Mucosa of descending colon (tissue), 3 donors: ENCODE measurements around the gene SF3A2. TPM values are rescaled to one million over a fixed set of nuclear protein-coding genes. Genes with fewer than 3 reads are reported as not detected.

Source experiments
- ATAC-seq: fragments of 200-7000 bp; cut with Tn5 transposase; one replicate; pipeline ENCODE4 v1.9.1; 2020; ENCODE audit warnings: mild to moderate bottlenecking, moderate library complexity
- DNase-seq, 3 donors: peaks; one replicate each; pipeline ENCODE4 v3.0.0-alpha.2; 2020
- H3K36me3 ChIP-seq: fragments of 200-600 bp; one replicate; pipeline ENCODE4 v1.8.0; 2021; ENCODE audit warnings: low read depth, mild to moderate bottlenecking
- H3K4me1 ChIP-seq: fragments of 200-600 bp; one replicate; pipeline ENCODE4 v1.8.0; 2021; ENCODE audit warnings: low read depth, mild to moderate bottlenecking
- H3K4me3 ChIP-seq: fragments of 200-600 bp; one replicate; pipeline ENCODE4 v1.8.0; 2021; ENCODE audit warnings: mild to moderate bottlenecking
- H3K9me3 ChIP-seq: fragments of 200-600 bp; one replicate; pipeline ENCODE4 v1.8.0; 2021; ENCODE audit warnings: mild to moderate bottlenecking
- CTCF ChIP-seq: fragments of 200-600 bp; IDR thresholded peaks from one replicate; pipeline ENCODE4 v1.8.0; 2022; ENCODE audit warnings: antibody characterized with exemption, mild to moderate bottlenecking
- intact Hi-C, 2 donors: fragments of 100-400 bp; cut with DNase I in 1 of 2; cut with micrococcal nuclease in 1 of 2; formaldehyde crosslinking; loops; one replicate each; pipeline versions ENCODE4 v1.11.0 to v1.11.1; 2022; cut with DNase I, micrococcal nuclease
- total RNA-seq, 3 donors: library from RNA; stranded (reverse); fragmentation: NEBNext Ultra II Directional in 2 of 3; extraction: Animal tissue kit (Norgen Biotek cat#: 25700) in 2 of 3; gene quantifications; one replicate each; pipeline versions ENCODE4 v1.2.1 to v1.2.4, GENCODE V29; 2021 to 2023
- donor health status: DM: no; HTN: no; CAD: no; lungs with moderate emphysema.
- donor health status: DM: no; HTN: no; CAD: no.
- donor health status: DM: no; HTN: yes; CAD: no.

Gene SF3A2
- total RNA-seq, 3 donors from 2014 or later = 60.6 to 81.2 (median 68.2) TPM

DNA sequence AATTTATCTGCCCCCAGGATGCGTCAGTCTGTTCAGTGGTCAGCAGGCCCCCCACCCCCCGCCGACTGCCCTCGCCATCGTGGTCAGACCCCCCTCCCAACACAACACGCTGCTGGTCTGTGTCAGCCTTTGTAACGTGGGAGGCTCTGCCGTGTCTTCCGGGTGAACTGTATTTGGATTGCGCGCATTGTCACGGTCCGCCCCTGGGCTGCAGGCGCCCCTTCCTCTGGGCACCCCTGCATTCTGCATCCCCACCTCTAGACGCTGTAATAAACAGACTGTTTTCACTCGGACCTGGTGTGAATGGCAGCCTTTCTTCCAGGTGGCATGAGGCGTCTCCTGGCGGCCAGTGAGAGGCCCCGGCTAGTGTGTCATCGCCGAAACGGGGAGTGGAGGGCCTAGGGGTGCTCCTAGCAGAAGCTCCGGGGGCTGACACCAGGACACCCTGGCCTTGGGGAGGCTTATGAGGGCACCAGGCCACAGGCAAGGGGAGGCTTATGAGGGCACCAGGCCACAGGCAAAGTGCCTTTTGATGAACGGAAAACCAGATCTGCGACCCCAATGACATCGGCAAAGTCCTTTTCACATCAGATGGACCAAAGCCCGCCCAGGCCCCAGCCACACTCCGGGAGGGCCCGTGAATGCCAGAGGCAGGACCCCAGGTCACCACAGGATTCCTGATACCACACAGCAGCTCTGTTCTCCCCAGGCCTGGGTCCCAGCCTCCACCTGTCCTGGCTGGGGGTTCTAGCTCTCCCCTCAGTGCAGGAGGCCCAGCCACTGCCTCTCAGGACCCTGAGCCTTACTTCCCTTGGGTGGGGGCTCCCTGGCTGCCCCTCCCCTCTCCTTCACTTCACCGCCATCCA lies 4.1 kb upstream of the SF3A2 start:
- TF ChIP-seq CTCF = no peak
- H3K4me1 ChIP-seq = peaks cover 15% of the 10 kb centered on the region
- ATAC-seq (no peak), DNase-seq (no peak)
- H3K36me3 ChIP-seq = peaks cover 6% of the 10 kb centered on the region
- intact Hi-C loops = loop anchor here in 1 of 2 donors (10.0 kb wide), 1 partner anchor 92 kb away; the partner anchor contains the start of genes LSM7 and SPPL2B
- no peak overlapping the region for H3K4me3 ChIP-seq
- H3K9me3 ChIP-seq = no peaks in the 10 kb centered on the region

DNA sequence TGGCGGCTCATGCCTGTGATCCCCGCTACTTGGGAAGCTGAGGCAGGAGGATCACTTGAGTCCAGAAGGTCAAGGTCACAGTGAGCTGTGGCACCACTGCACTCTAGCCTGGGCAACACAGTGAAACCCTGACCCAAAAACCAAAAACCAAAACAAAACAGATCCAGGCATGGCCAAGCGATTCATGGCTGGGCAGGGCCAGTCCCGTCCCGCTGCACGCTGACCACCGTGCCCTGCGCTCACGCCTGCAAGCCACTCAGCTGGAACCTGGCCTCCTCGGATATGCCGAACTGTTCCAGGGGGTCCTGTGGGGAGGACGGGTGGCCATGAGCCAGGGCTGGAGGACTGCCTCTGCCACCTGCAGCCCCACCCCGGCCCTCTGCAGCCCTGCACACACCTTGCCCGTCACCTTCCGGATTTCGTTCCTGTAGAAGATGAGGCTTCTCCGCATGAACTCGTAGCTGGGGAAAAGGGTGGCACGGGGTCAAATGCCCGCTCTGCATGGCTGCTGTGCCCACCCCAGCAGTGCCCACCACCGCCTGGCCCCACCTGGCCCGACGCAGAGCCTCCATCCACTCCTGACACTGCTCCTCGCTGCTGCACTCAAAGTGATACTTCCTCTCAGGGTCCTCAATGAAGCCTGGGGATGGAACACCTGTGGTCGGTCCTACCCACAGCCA lies 2.9 kb upstream of the SF3A2 start:
- Histone ChIP-seq H3K9me3 (no peaks in the 10 kb centered on the region), H3K36me3 (peaks cover 5% of the 10 kb centered on the region), H3K4me3 (no peak overlapping the region), H3K4me1 (peaks cover 27% of the 10 kb centered on the region)
- ATAC-seq (no peak), DNase-seq (no peak)
- intact Hi-C loops = loop anchor here in 1 of 2 donors (10.0 kb wide), 1 partner anchor 91 kb away; the partner anchor contains the start of genes LSM7 and SPPL2B
- TF ChIP-seq CTCF = no peak

- TF ChIP-seq CTCF = no peak
- H3K4me1 ChIP-seq = peaks cover 36% of the 10 kb centered on the region
- intact Hi-C loops = loop anchor here (5.0 to 10.0 kb wide), 2 partner anchors 37 to 90 kb away; partner anchors contain the start of genes LSM7 (in 1 of the 2) and SPPL2B (in 1 of the 2)
- H3K36me3 ChIP-seq = peaks cover 5% of the 10 kb centered on the region
- no peaks in the 10 kb centered on the region for H3K9me3 ChIP-seq
- H3K4me3 ChIP-seq = peak overlapping the region; percentile 92
- ATAC-seq (peak; percentile 2), DNase-seq (no peak)
Measured at GRCh38 chr19:2234996-2235380, 1.6 kb upstream of the SF3A2 start.

GRCh38 chr19:2235381-2236063 lies 1.1 kb upstream of the SF3A2 start:
- peaks cover 39% of the 10 kb centered on the region for H3K4me1 ChIP-seq
- intact Hi-C loops = loop anchor here (5.0 to 10.0 kb wide), 2 partner anchors 37 to 89 kb away; partner anchors contain the start of genes LSM7 (in 1 of the 2) and SPPL2B (in 1 of the 2)
- DNase-seq (peak; percentile 86 to 87 (median 86)), ATAC-seq (peak; percentile 61)
- H3K36me3 ChIP-seq = peaks cover 3% of the 10 kb centered on the region
- peak overlapping the region; percentile 92 for H3K4me3 ChIP-seq
- no peaks in the 10 kb centered on the region for H3K9me3 ChIP-seq
- TF ChIP-seq CTCF = no peak

- intact Hi-C loops = loop anchor here (5.0 to 10.0 kb wide), 2 partner anchors 36 to 89 kb away; partner anchors contain the start of genes LSM7 (in 1 of the 2) and SPPL2B (in 1 of the 2)
- H3K4me3 ChIP-seq = peak overlapping the region; percentile 92
- no peak for TF ChIP-seq CTCF
- peak; percentile 0 for ATAC-seq
- peaks cover 3% of the 10 kb centered on the region for H3K36me3 ChIP-seq
- peaks cover 44% of the 10 kb centered on the region for H3K4me1 ChIP-seq
- no peak for DNase-seq
- H3K9me3 ChIP-seq = no peaks in the 10 kb centered on the region
Measured at GRCh38 chr19:2236064-2236313, 635 bp upstream of the SF3A2 start.
